HepG2 (cell line): ENCODE data around the gene BCAS3.

ENCODE experiments used
- FOSL1 ChIP-seq: sonication (generic); formaldehyde crosslinking; IDR thresholded peaks from 2 replicates; pipeline ENCODE4 v1.9.0; 2021; ENCODE audit warnings: missing genetic modification reagents, borderline replicate concordance
- GATAD2A ChIP-seq: IDR thresholded peaks from 2 replicates; pipeline ENCODE4 v1.6.1; 2016
- MXD4 ChIP-seq: IDR thresholded peaks from 2 replicates; pipeline ENCODE4 v1.6.1; 2016; ENCODE audit warnings: mild to moderate bottlenecking, missing biosample characterization, missing genetic modification reagents
- POLR2AphosphoS2 ChIP-seq: IDR thresholded peaks from 2 replicates; pipeline ENCODE4 v1.6.1; 2011; ENCODE audit warnings: low read depth, low read length, improper control_type of control experiment
- POLR2AphosphoS5 ChIP-seq: IDR thresholded peaks from 2 replicates; pipeline ENCODE4 v1.6.1; 2012; ENCODE audit warnings: low read depth, low read length
- SMC3 ChIP-seq: IDR thresholded peaks from 2 replicates; pipeline ENCODE4 v1.6.1; 2011; ENCODE audit warnings: low read length, improper control_type of control experiment
- TEAD2 ChIP-seq: sonication (generic); formaldehyde crosslinking; IDR thresholded peaks from 2 replicates; pipeline ENCODE4 v1.9.0; 2021; ENCODE audit warnings: missing genetic modification reagents
- ZNF749 ChIP-seq: sonication (generic); formaldehyde crosslinking; IDR thresholded peaks from 2 replicates; pipeline ENCODE4 v1.8.0; 2022; ENCODE audit warnings: mild to moderate bottlenecking, missing genetic modification reagents, moderate library complexity, borderline replicate concordance
- TF ChIP-seq, protein P1 (sequence below): sonication (generic); formaldehyde crosslinking; IDR thresholded peaks from 2 replicates; pipeline ENCODE4 v1.5.0; 2020; ENCODE audit warnings: mild to moderate bottlenecking, missing genetic modification reagents, moderate library complexity

DNA sequence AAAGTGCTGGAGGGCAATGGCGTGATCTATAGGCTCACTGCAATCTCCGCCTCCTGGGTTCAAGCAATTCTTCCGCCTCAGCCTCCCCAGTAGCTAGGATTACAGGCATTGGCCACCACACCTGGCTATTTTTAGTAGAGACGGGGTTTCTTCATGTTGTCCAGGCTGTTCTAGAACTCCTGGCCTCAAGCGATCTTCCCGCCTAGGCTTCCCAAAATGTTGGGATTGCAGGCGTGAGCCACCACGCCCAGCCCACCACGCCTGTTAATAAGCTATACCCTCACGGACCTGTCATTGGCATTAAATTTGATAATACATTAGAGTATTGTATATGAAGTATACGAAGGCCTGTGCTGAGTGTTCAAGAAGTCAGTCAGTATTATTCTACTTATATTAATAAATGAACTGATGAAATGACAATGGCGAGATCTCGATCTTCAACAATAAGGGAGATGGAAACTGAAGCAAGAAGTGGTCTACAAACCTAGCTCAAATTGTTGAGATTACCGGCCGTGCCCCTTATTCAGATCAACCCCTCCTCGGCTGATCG is 818 bp upstream of the BCAS3 start:
- no peak for TF ChIP-seq GATAD2A (CRISPR knock-in tag)
- no peak for TF ChIP-seq POLR2AphosphoS2
- TF ChIP-seq FOSL1 (CRISPR knock-in tag), result no peak
- TF ChIP-seq, protein P1, sequence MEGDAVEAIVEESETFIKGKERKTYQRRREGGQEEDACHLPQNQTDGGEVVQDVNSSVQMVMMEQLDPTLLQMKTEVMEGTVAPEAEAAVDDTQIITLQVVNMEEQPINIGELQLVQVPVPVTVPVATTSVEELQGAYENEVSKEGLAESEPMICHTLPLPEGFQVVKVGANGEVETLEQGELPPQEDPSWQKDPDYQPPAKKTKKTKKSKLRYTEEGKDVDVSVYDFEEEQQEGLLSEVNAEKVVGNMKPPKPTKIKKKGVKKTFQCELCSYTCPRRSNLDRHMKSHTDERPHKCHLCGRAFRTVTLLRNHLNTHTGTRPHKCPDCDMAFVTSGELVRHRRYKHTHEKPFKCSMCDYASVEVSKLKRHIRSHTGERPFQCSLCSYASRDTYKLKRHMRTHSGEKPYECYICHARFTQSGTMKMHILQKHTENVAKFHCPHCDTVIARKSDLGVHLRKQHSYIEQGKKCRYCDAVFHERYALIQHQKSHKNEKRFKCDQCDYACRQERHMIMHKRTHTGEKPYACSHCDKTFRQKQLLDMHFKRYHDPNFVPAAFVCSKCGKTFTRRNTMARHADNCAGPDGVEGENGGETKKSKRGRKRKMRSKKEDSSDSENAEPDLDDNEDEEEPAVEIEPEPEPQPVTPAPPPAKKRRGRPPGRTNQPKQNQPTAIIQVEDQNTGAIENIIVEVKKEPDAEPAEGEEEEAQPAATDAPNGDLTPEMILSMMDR (CRISPR knock-in tag), result no peak
- TF ChIP-seq POLR2AphosphoS5, result peak; percentile 67
- TF ChIP-seq MXD4 (CRISPR knock-in tag), result no peak
- TF ChIP-seq SMC3, result no peak
- TF ChIP-seq TEAD2 (CRISPR knock-in tag), result no peak
- TF ChIP-seq ZNF749 (CRISPR knock-in tag), result no peak
